ENCODE data around the gene LDB2.

DNA sequence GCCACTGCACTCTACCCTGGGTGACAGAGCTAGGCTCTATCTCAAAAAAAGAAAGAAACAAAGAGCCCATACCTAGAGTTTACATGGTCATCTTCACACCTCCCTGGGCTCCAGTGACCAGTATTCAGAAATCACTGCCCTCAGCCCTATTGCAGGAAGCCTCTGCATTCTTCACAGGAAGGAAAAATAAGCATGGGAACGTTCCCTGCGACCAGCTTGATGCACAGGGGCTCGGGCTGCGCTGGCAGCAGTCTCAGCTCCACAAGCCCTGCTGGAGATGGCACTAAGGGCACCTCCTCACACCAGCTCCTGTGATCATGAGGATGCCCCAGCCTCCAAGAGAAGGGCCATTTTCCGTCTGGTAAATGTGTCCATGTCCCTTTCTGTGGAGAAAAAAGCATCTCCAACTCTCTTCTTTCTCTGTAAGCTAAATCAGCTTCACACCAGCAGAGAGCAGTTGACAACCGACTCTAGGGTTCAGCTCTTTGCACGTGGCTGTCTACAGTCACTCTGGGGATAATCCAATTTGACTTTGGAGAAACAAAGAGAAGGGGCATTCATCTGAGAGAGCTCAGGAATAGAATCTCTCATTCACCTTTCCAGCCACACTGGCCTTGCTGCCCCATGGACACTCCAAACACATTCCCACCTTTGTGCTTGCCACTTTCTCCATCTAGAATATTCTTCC lies 33.1 kb downstream of the LDB2 start:
- TF ChIP-seq RBBP5 (IDR thresholded peaks at IDR 0.05; ENCODE audit: borderline replicate concordance, low read depth, low read length) (no peak), SIN3A (conservative IDR thresholded peaks at IDR 0.05 in 1 of 2, IDR thresholded peaks at IDR 0.05 in 1 of 2; ENCODE audit: low read depth in 1 of 2, low read length in 2 of 2) (no peak), POLR2A (IDR thresholded peaks at IDR 0.05; ENCODE audit: control extremely low read depth in 1 of 2, low read depth in 2 of 2, low read length in 2 of 2) (no peak), JUN (IDR thresholded peaks at IDR 0.05; ENCODE audit: low read depth, low read length) (no peak)
- TF ChIP-seq, protein P1, sequence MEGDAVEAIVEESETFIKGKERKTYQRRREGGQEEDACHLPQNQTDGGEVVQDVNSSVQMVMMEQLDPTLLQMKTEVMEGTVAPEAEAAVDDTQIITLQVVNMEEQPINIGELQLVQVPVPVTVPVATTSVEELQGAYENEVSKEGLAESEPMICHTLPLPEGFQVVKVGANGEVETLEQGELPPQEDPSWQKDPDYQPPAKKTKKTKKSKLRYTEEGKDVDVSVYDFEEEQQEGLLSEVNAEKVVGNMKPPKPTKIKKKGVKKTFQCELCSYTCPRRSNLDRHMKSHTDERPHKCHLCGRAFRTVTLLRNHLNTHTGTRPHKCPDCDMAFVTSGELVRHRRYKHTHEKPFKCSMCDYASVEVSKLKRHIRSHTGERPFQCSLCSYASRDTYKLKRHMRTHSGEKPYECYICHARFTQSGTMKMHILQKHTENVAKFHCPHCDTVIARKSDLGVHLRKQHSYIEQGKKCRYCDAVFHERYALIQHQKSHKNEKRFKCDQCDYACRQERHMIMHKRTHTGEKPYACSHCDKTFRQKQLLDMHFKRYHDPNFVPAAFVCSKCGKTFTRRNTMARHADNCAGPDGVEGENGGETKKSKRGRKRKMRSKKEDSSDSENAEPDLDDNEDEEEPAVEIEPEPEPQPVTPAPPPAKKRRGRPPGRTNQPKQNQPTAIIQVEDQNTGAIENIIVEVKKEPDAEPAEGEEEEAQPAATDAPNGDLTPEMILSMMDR (IDR thresholded peaks at IDR 0.05; ENCODE audit: control extremely low read depth in 1 of 3, insufficient read depth in 1 of 3, low read depth in 1 of 3, low read length in 3 of 3), result no peak

Measured in H1 (cell line).